Effector memory CD4-positive, alpha-beta T cell (primary cell): Measurements from ENCODE around the gene SLC22A3.
"Not testable (repeated sequence)": the region's sequence is repeated elsewhere in the genome, so short reads cannot be mapped to it uniquely, and the experiment has no call there.

Experiments
- DNase-seq, 3 donors: peaks; one replicate each; pipeline ENCODE4 v3.0.0-alpha.2; 2020
- H3K27ac ChIP-seq: 2 replicates; pipeline ENCODE4 v1.7.0; 2013; ENCODE audit warnings: mild to moderate bottlenecking, low read length, moderate library complexity; ENCODE audit not compliant: insufficient read depth, poor library complexity, severe bottlenecking
- H3K27me3 ChIP-seq: replicated peaks from 2 replicates; pipeline ENCODE4 v1.7.0; 2013; ENCODE audit warnings: mild to moderate bottlenecking, low read length; ENCODE audit not compliant: insufficient read depth, control insufficient read depth, poor library complexity, severe bottlenecking
- H3K36me3 ChIP-seq: 2 replicates; pipeline ENCODE4 v1.7.0; 2013; ENCODE audit warnings: mild to moderate bottlenecking, low read length, moderate library complexity; ENCODE audit not compliant: control insufficient read depth, insufficient read depth
- H3K4me1 ChIP-seq: 2 replicates; pipeline ENCODE4 v1.7.0; 2013; ENCODE audit warnings: low read length, mild to moderate bottlenecking; ENCODE audit not compliant: control insufficient read depth, insufficient read depth, poor library complexity, severe bottlenecking
- H3K4me3 ChIP-seq: 2 replicates; pipeline ENCODE4 v1.7.0; 2013; ENCODE audit warnings: low read length, low read depth, mild to moderate bottlenecking; ENCODE audit not compliant: insufficient read depth, poor library complexity, severe bottlenecking
- H3K9me3 ChIP-seq: 2 replicates; pipeline ENCODE4 v1.7.0; 2013; ENCODE audit warnings: mild to moderate bottlenecking, low read length, moderate library complexity; ENCODE audit not compliant: control insufficient read depth

Gene SLC22A3

GRCh38 chr6:160386869-160387530, 38.8 kb downstream of the SLC22A3 start:
- H3K4me1 ChIP-seq, result no peaks in the 10 kb centered on the region
- H3K27ac ChIP-seq, result no peak overlapping the region
- no peaks in the 10 kb centered on the region for H3K27me3 ChIP-seq
- H3K36me3 ChIP-seq, result no peaks in the 10 kb centered on the region
- DNase-seq, result no peak
- H3K9me3 ChIP-seq, result no peaks in the 10 kb centered on the region
- H3K4me3 ChIP-seq, result no peak overlapping the region

- no peaks in the 10 kb centered on the region for H3K27me3 ChIP-seq
- DNase-seq, result no peak
- H3K4me1 ChIP-seq, result no peaks in the 10 kb centered on the region
- H3K9me3 ChIP-seq, result no peaks in the 10 kb centered on the region
- no peaks in the 10 kb centered on the region for H3K36me3 ChIP-seq
- H3K4me3 ChIP-seq, result no peak overlapping the region
- no peak overlapping the region for H3K27ac ChIP-seq
These were observed 39.9 kb downstream of the SLC22A3 start for GRCh38 chr6:160387916-160388643.

- H3K9me3 ChIP-seq, result no peaks in the 10 kb centered on the region
- no peaks in the 10 kb centered on the region for H3K27me3 ChIP-seq
- DNase-seq, result no peak
- no peak overlapping the region for H3K27ac ChIP-seq
- H3K4me3 ChIP-seq, result no peak overlapping the region
- no peaks in the 10 kb centered on the region for H3K36me3 ChIP-seq
- H3K4me1 ChIP-seq, result no peaks in the 10 kb centered on the region
These were observed 40.7 kb downstream of the SLC22A3 start for GRCh38 chr6:160388922-160389321.

GRCh38 chr6:160391419-160392116, 43.4 kb downstream of the SLC22A3 start:
- Histone ChIP-seq H3K27ac (no peak overlapping the region), H3K4me3 (no peak overlapping the region), H3K36me3 (no peaks in the 10 kb centered on the region), H3K27me3 (no peaks in the 10 kb centered on the region), H3K4me1 (no peaks in the 10 kb centered on the region), H3K9me3 (no peaks in the 10 kb centered on the region)
- DNase-seq, result no peak

GRCh38 chr6:160393442-160393841, 45.3 kb downstream of the SLC22A3 start:
- not testable (repeated sequence) for H3K36me3 ChIP-seq, H3K9me3 ChIP-seq, H3K4me3 ChIP-seq, H3K4me1 ChIP-seq, DNase-seq, H3K27ac ChIP-seq, H3K27me3 ChIP-seq

DNA sequence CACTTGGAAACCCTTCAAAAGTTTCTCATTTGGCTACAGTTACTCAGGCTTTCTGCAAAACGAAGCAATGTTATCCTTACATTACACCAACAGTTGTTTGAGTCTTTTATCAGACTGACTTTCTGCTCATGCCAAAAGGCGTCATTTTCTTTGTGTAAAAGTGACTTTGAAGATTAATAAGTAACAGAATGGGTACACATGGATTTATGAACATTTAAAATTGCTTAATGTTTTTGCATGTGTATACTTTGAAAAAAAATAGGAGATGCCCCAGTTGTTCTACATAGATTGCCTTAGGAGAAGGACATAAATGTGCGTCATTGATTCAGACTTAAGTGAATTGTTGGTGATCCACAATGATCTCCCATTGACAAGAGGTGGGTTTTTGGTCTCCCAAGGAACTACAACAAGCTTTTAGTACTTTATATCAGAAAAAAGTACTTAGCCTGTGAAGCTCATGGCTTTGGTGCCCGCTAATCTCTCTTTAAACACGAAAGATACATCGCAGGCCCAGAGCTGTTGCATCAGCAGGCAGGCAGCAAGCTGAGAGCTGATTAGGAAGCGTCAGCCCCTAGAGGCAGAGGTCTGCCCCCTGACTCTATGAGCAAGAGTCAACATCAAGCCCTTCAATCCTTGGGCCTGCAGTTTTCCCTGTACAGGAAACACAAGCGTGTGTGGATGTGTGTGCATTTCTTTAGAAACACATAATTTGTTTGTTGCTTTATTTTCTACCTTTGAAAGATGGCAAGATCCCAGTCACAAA, 45.9 kb downstream of the SLC22A3 start:
- no peaks in the 10 kb centered on the region for H3K27me3 ChIP-seq
- no peak overlapping the region for H3K4me3 ChIP-seq
- DNase-seq, result no peak
- no peak overlapping the region for H3K27ac ChIP-seq
- no peaks in the 10 kb centered on the region for H3K4me1 ChIP-seq
- H3K9me3 ChIP-seq, result no peaks in the 10 kb centered on the region
- no peaks in the 10 kb centered on the region for H3K36me3 ChIP-seq

- Histone ChIP-seq H3K27me3 (no peaks in the 10 kb centered on the region), H3K9me3 (no peaks in the 10 kb centered on the region), H3K4me3 (no peak overlapping the region), H3K4me1 (no peaks in the 10 kb centered on the region), H3K27ac (no peak overlapping the region), H3K36me3 (no peaks in the 10 kb centered on the region)
- no peak for DNase-seq
These were observed 46.5 kb downstream of the SLC22A3 start for GRCh38 chr6:160394654-160395035.

DNA sequence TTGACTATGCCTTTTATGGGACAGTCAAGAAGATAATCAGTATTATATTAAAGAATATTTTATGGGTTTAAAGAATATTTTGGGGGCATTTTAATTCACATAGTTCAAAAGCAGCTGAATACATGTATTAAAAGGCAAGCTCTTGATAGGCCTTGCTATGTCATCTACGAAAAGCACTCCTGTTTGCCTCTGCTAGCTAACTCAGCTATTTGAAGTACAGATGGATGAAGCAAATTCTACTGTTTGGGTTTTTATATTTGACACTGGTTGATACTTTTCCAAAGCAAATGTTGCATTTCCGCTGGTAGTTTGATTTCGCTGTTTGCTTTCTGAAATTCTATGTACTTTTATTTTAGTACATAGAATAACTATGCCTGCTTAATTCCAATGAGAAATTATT, 47.0 kb downstream of the SLC22A3 start:
- DNase-seq, result no peak
- Histone ChIP-seq H3K9me3 (no peaks in the 10 kb centered on the region), H3K36me3 (no peaks in the 10 kb centered on the region), H3K27me3 (no peaks in the 10 kb centered on the region), H3K4me1 (no peaks in the 10 kb centered on the region), H3K27ac (no peak overlapping the region), H3K4me3 (no peak overlapping the region)

DNA sequence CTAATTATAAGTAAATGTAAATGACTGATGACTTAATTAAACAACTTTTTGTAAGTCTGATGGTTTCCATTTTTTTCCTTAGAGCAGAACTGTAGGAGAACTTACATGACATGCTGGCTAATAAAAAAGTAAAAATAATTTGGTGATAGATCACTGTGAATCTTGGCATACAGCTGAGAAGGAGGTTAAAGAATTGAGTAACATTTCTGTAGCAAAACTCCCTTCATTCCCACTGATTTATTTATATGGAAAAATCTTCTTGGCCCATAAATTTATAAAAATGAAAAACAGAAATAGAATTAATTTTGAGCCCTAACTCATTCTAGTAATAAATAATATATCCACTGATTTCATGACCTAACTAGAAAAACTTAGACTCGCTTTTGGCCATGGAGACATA, 48.1 kb downstream of the SLC22A3 start:
- no peaks in the 10 kb centered on the region for H3K36me3 ChIP-seq
- H3K4me3 ChIP-seq, result no peak overlapping the region
- H3K27ac ChIP-seq, result no peak overlapping the region
- no peaks in the 10 kb centered on the region for H3K27me3 ChIP-seq
- no peaks in the 10 kb centered on the region for H3K9me3 ChIP-seq
- no peak for DNase-seq
- no peaks in the 10 kb centered on the region for H3K4me1 ChIP-seq
